Thyroid gland (tissue), 4 donors: Measurements from ENCODE around the gene FAM3D. TPM values are rescaled to one million over a fixed set of nuclear protein-coding genes. Genes with fewer than 3 reads are reported as not detected.
A peak's percentile ranks its signal among the peaks of the same experiment; 100 is the strongest.

ENCODE experiments used
- DNase-seq, 2 donors: peaks; one replicate each; pipeline ENCODE4 v3.0.0-alpha.2; 2019
- H3K27ac ChIP-seq, 3 donors: fragments of 200-600 bp; sonication (generic); 1 replicate in 2 of 3; 2 replicates in 1 of 3; pipeline ENCODE4 v1.5.1; 2016 to 2019; ENCODE audit warnings: mild to moderate bottlenecking in 1 of 3, moderate library complexity in 1 of 3
- H3K27me3 ChIP-seq: fragments of 200-600 bp; sonication (generic); one replicate; pipeline ENCODE4 v1.5.1; 2019
- H3K36me3 ChIP-seq, 2 donors: fragments of 200-600 bp; sonication (generic); one replicate each; pipeline ENCODE4 v1.5.1; 2016 to 2019
- H3K4me1 ChIP-seq, 2 donors: fragments of 200-600 bp; sonication (generic); one replicate each; pipeline ENCODE4 v1.5.1; 2017 to 2019
- H3K4me3 ChIP-seq, 3 donors: fragments of 200-600 bp; sonication (generic); replicated peaks in 1 of 3; 1 replicate in 2 of 3; 2 replicates in 1 of 3; pipeline ENCODE4 v1.5.1; 2016; ENCODE audit warnings: mild to moderate bottlenecking in 1 of 3
- H3K9me3 ChIP-seq: fragments of 200-600 bp; sonication (generic); one replicate; pipeline ENCODE4 v1.5.1; 2017
- POLR2A ChIP-seq, 2 donors: fragments of 450-650 bp; IDR thresholded peaks; one replicate each; pipeline ENCODE4 v1.6.1; 2017; ENCODE audit warnings: antibody characterized with exemption in 2 of 2, mild to moderate bottlenecking in 2 of 2, moderate library complexity in 1 of 2
- WGBS, 2 donors: methylation state at CpG; one replicate each; pipeline ENCODE4 v1.1.5; 2017; 5-methylcytosine and 5-hydroxymethylcytosine counted together
- intact Hi-C: fragments of 100-400 bp; cut with DNase I; formaldehyde crosslinking; loops from one replicate; pipeline ENCODE4 v1.15.1; 2023
- total RNA-seq, 4 donors: library from RNA; depleted of rRNA; stranded (reverse); fragments of >200 nt; gene quantifications; one replicate each; pipeline ENCODE4 v1.2.3, GENCODE V29; 2016
- TF ChIP-seq, protein P1 (sequence below), 6 experiments: fragments of 200-600 bp in 3 of 6; fragments of 450-650 bp in 3 of 6; sonication (generic) in 3 of 6; IDR thresholded peaks; one replicate each; pipeline ENCODE4 v1.5.1; 2016 to 2019; ENCODE audit warnings: antibody characterized with exemption in 6 of 6, mild to moderate bottlenecking in 2 of 6, inconsistent platforms in 1 of 6, moderate library complexity in 1 of 6

Gene FAM3D
- total RNA-seq, 4 donors from 2014 or later, result 0.67 TPM; not detected in 3

DNA sequence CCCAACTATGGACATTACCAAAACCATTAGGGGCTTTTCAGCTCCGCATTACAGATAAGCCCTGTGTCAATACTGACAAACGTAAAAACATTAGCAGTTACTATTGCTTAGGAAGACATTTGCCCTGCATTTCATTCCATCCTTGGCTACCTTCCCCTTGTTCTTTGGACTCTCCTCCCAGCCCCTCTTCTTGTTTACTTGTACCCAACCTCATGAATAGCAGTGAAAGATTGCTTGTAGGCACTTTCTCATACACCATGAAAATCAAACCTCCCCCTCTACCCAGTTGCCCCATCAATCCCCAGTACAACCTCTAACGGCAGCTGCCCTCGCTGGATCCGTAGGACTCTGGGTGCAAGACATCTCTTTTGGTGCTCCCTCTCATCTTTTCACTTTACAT lies 72.5 kb downstream of the FAM3D start:
- no peak overlapping the region for H3K4me3 ChIP-seq
- intact Hi-C loops, result no loop called here
- DNase-seq, result no peak
- no peak overlapping the region for H3K27ac ChIP-seq
- H3K27me3 ChIP-seq, result no peaks in the 10 kb centered on the region
- no peaks in the 10 kb centered on the region for H3K4me1 ChIP-seq
- H3K9me3 ChIP-seq, result no peaks in the 10 kb centered on the region
- WGBS, 2 donors, result 82 to 88% methylated on average over 5 of the region's 5 CpGs
- TF ChIP-seq POLR2A (IDR thresholded peaks at IDR 0.05), result no peak
- TF ChIP-seq, protein P1, sequence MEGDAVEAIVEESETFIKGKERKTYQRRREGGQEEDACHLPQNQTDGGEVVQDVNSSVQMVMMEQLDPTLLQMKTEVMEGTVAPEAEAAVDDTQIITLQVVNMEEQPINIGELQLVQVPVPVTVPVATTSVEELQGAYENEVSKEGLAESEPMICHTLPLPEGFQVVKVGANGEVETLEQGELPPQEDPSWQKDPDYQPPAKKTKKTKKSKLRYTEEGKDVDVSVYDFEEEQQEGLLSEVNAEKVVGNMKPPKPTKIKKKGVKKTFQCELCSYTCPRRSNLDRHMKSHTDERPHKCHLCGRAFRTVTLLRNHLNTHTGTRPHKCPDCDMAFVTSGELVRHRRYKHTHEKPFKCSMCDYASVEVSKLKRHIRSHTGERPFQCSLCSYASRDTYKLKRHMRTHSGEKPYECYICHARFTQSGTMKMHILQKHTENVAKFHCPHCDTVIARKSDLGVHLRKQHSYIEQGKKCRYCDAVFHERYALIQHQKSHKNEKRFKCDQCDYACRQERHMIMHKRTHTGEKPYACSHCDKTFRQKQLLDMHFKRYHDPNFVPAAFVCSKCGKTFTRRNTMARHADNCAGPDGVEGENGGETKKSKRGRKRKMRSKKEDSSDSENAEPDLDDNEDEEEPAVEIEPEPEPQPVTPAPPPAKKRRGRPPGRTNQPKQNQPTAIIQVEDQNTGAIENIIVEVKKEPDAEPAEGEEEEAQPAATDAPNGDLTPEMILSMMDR (IDR thresholded peaks at IDR 0.05), result no peak
- H3K36me3 ChIP-seq, result no peaks in the 10 kb centered on the region

DNA sequence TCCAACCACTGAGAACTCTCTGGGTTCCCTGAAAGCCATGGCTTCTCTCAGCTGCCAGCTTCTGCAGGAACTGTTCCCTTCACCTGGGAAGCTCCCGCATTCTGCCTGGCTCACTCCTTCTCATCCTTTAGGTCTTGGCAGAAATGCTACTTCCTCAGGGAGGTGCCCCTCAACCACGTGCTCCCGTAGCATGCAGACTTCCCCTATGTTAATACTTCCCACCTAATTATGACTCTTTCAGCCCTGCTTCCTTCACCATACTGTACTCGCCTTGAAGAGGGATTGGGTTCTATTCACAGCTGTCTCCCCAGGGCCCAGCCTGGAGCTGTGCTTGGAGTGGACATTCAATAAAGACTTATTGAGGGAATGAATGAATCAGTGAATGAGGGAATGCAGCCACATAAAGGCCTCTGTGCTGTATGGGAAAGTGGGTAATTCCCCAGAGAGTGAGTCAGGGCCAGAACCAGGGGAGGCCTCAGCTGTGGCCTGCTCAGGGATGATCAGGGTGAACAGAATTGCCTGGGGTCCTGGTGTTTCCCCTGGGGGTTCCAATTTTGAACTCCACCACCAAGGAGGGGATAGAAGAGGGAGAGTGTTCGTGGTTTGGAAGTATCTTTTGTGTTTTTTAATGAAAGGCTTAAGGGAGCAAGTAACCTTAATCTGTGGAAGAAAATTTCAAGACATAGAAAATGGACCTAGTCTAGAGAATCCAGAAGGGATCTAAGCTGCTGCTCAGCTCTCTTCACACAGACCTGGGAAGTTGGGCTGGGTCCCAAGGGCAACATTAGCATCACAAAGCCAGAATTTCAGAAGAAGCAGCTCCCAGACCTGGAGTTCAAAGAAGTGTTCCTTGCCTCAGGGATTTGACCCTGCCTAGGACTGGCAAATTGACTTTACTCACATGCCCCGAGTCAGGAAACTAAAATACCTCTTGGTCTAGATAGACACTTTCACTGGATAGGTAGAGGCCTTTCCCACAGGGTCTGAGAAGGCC lies 74.8 kb downstream of the FAM3D start:
- TF ChIP-seq POLR2A (IDR thresholded peaks at IDR 0.05), result no peak
- TF ChIP-seq, protein P1 (IDR thresholded peaks at IDR 0.05), result no peak
- Histone ChIP-seq H3K27ac (no peak overlapping the region), H3K4me3 (no peak overlapping the region), H3K27me3 (no peaks in the 10 kb centered on the region), H3K4me1 (peaks cover 2 to 4% of the 10 kb centered on the region in 2 donors), H3K9me3 (no peaks in the 10 kb centered on the region), H3K36me3 (no peaks in the 10 kb centered on the region)
- intact Hi-C loops, result no loop called here
- no peak for DNase-seq
- WGBS, 2 donors, result 81 to 88% methylated on average over 6 of the region's 6 CpGs

DNA sequence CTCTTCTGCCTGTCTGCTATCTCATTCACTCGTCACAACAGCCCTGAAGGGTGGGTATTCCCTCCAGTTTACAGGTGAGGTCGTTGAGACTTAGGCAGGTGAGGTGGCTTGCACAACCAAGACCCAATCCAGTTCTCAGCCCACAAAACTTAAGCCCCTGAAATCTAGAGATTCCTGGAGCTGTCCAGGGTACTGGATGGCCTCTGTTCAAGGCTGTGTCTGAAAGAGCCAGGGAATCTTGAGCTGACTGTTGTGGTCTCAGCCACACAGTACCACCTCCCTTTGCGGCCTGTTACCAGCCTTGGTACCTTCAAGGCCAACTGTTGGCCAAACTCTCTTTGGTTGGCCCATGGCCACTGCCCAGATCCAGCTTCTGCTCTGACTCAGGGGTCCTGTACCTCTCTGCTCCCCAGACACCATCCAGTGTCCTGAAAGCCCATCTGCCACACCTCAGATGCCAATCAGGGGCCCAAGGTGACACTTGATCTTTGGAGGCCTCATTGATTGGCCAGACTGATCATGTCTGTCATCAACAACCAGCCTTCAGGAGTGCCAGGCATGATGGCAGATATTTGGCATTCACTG lies 78.5 kb downstream of the FAM3D start:
- Histone ChIP-seq H3K4me3 (no peak overlapping the region), H3K36me3 (no peaks in the 10 kb centered on the region), H3K27ac (no peak overlapping the region), H3K9me3 (no peaks in the 10 kb centered on the region), H3K4me1 (peaks cover 15 to 29% of the 10 kb centered on the region in 2 donors), H3K27me3 (no peaks in the 10 kb centered on the region)
- intact Hi-C loops, result no loop called here
- 60 to 68% methylated on average over 3 of the region's 3 CpGs for WGBS, 2 donors
- DNase-seq, result peak in 1 of 2 donors; percentile 38
- TF ChIP-seq, protein P1 (IDR thresholded peaks at IDR 0.05), result no peak
- no peak for TF ChIP-seq POLR2A (IDR thresholded peaks at IDR 0.05)

DNA sequence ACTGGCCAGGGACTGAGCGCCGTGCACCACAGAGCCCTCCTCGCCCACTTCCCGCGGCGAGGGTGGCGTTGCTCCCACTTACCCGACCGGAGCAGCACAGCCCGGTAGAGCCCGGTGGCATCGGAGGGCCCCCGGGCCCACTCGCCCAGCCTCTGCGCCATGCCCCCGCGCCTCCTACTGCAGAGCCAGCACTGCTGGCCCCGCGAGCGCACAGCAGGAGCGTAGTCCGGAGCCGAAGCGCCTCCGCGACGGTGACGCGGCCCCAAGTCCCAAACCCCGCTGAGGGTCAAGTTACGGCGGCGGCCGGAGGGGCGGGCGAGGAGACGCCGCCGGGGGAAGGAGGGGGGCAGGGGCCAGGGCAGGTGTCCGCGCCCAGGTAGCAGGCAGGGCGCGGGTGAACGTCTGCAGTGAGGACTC lies 79.8 kb downstream of the FAM3D start:
- peaks cover 25 to 42% of the 10 kb centered on the region in 2 donors for H3K4me1 ChIP-seq
- WGBS, 2 donors, result 11 to 13% methylated on average over 14 to 26 of the region's 44 CpGs
- peak overlapping the region in 2 of 3 donors; percentile 88 to 90 for H3K27ac ChIP-seq
- peak; percentile 48 to 58 for DNase-seq
- H3K4me3 ChIP-seq, result peak overlapping the region in 1 of 3 donors; percentile 21
- H3K36me3 ChIP-seq, result no peaks in the 10 kb centered on the region
- TF ChIP-seq, protein P1 (IDR thresholded peaks at IDR 0.05), result no peak
- TF ChIP-seq POLR2A (IDR thresholded peaks at IDR 0.05), result peak in 1 of 2 donors; percentile 43
- intact Hi-C loops, result no loop called here
- no peaks in the 10 kb centered on the region for H3K9me3 ChIP-seq
- no peaks in the 10 kb centered on the region for H3K27me3 ChIP-seq
